MM.1S (cell line): ENCODE data around the gene CLIC4.

Experiments used
- CTCF ChIP-seq: fragments of 300-600 bp; sonication (generic); IDR thresholded peaks from 2 replicates; pipeline ENCODE4 v1.5.1; 2016; ENCODE audit warnings: antibody characterized with exemption, low read length, mixed read lengths
- EZH2 ChIP-seq: fragments of 300-600 bp; sonication (generic); optimal IDR thresholded peaks from 2 replicates; pipeline ENCODE3; 2017; ENCODE audit warnings: low read depth, mild to moderate bottlenecking, antibody characterized with exemption, low read length, mixed read lengths

GRCh38 chr1:24756395-24756794 is 11.1 kb downstream of the CLIC4 start:
- no peak for TF ChIP-seq CTCF
- no peak for TF ChIP-seq EZH2
